OCI-M1 (cell line): ENCODE results near the gene PDPK1.
A peak's percentile ranks its signal among the peaks of the same experiment; 100 is the strongest.
"Not testable (repeated sequence)": the region's sequence is repeated elsewhere in the genome, so short reads cannot be mapped to it uniquely, and the experiment has no call there.

ENCODE experiments used
- DNase-seq: peaks from one replicate; lab custom pipeline; 2025; lab: John Stamatoyannopoulos, UW

Gene PDPK1

DNA sequence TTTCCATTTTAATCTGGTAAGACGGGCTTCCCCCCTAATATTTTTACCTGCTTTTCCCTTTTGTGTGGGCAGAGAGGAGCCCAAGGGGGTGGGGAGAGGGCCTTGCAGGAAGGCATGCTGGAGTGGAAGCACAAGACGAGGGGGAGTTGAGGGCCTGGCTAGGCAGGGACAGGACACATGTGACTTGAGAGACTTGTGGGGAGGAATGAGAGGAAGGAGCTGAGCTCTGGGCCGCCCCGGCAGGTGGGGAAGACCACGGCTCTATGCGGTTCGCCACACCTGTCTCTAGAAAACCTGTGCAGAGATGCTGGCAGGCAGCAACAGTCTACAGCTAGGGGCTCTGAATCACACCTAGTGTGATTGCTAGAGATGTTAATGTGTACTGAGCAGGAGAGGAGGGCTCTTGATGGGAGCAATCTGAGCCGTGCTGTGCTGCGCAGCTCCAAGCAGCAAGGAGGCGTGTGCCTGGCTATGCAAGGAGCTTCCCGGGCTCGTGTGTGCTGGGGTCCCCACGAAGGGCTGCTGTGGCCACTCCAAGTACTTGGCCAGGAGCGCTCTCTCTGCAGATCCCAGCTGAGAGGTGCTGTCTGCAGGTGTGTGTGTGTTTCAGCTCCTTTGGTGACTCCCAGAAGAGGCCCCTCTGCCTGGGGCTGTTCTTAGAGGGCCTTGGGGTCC is 50.2 kb downstream of the PDPK1 start:
- no peak for DNase-seq

DNA sequence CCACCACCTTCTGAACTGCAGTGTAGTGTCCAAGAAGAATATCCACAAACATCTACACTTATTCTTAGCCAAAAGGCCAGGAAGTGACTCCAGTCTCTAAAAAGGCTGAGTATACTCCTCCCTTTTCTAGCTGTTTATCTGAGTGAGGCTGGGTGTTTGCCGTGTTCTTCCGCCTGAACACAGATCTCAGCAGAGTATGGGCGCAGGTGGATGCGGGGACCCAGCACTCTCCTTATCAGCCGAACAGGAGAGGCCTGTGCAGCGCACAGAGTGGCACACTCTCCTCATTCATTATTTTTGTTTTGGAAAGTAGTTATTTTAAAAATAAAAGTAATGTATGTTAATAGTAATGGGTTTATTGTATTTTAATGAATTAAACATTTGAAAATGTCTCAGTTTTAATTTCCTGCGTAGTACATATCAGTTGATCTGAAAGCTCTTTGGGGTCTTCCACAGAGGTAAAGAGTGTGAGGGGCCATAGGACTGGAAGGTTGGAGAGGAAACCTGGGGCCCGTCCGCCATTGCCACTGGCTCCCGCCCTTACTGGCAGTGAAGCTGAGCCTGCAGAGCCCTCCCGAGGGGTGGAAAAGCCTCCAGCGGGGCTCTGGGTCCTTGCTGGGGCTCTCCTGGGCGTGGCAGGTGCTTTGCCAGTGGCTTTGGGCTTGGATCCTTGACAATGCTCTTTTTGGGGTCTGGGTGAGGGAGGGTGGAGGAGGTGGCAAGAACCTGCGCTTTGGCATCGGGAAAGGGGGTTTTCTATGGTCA is 53.8 kb downstream of the PDPK1 start:
- DNase-seq: no peak

DNA sequence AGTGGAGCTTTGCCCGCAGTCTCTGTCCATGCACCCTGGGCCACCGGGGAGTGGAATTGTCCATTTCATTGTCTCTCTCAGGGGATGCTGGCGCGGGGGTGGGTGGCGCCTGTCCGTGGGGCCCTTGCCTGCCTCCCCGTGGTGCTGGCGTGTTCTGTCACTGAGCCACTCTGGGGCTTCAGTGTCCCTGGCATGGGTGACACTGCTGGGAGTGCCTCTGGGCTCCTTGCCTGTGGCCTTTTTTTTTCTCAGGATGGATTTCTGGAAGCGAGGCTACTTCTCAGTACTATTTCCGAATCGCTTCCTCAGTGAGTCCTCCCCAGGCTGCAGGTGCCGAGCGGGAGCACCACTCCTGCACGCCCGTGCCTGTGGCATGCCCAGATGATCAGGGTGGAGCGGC is 55.0 kb downstream of the PDPK1 start:
- no peak for DNase-seq

DNA sequence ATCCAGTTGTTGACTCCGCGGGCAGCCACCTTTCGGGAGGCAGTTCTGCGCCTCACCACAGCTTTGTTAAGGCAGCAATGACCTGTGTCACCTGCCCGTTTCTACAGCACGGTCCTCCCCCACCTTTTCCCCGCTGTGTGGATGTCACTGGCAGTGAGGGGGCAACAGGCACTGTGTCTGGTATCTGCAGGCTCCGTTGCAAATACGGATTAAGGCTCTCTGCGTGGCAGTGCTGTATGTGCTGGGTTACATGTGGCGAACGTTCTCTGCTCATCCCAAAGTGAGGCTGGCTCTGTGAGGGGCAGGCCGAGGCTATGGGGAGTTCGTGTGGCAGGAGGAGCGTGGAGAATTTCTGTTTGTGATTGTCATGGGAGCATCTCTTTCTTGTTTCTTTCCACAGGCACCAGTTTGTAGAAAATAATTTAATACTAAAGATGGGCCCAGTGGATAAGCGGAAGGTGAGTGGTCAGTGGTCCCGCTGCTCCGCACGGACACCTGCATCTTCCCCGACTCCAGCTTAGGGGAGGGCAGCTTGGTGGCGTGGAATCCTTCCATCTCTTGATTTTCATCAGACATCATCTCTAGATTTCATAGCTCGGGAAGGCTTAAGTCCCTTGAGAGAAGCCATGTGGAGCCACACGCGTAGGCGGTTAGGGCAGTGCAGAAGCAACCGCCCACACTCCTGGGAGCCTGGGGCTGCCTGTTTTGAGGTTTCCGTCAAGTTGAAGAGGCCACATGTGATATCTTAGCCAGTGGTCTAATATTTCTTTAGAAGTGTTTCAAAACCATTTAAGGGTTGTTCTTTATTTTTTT is 57.8 kb downstream of the PDPK1 start:
- no peak for DNase-seq

DNA sequence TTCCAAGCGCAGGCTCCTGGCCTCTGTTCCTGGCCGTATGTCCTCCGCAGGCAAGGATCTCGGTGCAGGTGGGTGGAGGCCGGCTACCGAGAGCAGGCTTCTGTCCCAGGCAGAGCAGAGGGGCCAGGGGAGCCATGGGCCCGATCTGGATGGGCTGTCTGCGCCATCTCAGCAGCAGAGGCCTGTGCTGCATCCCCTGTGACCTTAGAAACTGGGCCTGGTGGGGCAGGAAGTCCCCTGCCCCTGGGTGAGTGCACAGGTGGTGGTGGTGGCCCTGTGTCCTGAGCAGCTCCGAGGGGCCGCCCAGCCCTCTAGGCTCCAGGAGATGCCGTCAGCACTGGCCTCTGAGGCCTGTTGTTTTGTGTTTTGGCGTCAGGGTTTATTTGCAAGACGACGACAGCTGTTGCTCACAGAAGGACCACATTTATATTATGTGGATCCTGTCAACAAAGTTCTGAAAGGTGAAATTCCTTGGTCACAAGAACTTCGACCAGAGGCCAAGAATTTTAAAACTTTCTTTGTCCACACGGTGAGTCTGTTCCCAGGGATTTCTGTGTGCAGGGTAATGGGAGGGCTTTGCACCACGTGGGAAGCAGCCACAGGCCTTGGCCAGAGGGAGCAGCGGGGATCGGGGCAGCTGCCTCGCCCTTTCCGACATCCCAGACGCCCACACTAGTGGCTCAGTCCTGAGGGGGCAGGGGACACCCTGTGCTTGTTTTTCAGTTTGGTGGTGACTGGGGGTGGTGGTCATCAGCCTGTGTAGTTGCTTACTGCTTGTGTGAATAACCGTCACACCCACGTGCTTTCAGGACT is 59.1 kb downstream of the PDPK1 start:
- no peak for DNase-seq

DNA sequence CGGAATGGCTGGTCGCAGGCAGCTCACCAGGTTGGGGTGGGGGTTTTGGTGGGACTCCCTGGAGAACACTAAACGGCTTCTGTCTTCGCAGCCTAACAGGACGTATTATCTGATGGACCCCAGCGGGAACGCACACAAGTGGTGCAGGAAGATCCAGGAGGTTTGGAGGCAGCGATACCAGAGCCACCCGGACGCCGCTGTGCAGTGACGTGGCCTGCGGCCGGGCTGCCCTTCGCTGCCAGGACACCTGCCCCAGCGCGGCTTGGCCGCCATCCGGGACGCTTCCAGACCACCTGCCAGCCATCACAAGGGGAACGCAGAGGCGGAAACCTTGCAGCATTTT is 59.7 kb downstream of the PDPK1 start:
- DNase-seq: no peak

DNA sequence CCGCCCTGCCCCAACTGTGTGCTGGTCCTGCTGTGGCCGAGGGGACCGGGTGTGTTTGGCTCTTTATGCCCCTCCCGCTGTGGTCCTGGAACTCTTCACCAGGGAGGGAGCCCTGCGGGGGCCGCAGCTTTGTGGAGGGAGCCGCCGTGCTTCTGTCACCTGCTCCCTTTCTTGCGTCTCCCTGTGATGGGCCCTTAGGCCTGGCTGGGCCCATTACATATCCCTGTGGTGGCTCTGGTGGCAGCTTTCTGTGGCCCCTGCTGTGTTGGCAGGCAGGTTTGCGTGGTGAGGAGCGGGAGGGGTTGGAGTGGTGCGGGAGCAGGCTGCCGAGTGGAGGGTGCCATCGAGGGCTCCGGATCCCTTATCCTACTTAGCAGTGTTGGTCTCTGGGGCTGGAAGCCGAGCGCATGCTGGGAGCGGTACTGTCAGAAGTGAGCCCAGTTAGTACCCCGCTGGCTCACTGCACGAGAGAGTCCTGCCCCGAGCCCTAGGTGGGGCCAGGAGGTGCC is 60.4 kb downstream of the PDPK1 start:
- no peak for DNase-seq

DNA sequence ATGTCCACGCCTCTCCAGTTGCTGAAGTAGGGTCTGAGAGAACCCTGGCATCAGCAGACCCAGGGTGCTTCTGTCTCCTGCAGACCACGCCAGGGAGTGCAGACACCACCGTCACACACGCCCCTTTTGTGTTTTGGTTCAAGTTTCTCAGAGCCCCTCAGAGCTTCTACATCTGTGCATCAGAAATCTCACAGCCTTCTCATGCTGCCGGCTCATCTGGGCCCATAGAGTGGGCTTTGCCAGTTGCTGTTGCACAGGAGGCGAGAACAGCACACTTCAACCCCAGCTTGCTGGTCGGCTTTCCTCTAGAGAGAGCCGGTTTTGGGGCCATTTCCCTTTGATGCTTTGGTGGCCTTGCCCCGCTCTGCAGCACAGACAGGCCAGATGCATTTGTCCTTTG is 60.9 kb downstream of the PDPK1 start:
- DNase-seq: no peak

DNA sequence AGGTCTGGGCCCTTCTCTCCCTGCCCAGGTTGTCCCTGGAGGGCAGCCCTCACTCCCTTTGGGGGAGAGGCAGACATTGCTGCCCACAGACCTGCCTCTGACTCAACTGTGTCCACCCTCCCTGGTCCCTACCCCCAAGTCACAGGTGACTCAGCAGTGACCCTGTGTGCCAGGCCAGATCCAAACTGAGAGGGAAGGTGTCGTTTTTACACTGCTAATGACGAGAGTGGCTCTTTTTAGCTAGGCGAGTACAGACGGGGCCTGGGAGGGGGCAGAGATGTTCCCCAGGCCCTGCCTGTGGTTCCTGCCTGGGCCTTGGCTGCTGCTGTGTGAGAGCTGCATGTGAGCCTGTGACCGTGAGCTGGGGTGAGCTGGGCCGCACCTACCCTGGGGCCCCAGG is 61.3 kb downstream of the PDPK1 start:
- not testable (repeated sequence) for DNase-seq

DNA sequence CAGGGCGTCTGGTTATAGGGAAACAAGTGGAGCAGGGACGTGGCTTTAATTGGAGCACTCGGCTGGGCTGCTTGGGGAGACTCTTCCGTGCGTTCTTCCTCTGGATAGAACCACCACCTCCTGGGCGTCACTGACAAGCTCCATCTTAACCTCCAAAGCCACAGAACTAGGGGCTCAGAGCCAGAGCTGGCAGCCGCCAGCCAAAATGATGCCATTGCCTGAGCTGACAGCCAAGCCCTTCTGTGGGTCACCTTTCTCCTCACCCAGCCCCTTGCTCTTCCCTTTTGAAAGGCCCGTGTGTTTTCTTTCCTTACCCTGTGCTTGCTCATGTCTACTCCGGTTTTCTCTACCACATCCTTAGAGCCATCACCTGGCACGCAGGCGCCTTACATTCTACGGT is 62.0 kb downstream of the PDPK1 start:
- not testable (repeated sequence) for DNase-seq

DNA sequence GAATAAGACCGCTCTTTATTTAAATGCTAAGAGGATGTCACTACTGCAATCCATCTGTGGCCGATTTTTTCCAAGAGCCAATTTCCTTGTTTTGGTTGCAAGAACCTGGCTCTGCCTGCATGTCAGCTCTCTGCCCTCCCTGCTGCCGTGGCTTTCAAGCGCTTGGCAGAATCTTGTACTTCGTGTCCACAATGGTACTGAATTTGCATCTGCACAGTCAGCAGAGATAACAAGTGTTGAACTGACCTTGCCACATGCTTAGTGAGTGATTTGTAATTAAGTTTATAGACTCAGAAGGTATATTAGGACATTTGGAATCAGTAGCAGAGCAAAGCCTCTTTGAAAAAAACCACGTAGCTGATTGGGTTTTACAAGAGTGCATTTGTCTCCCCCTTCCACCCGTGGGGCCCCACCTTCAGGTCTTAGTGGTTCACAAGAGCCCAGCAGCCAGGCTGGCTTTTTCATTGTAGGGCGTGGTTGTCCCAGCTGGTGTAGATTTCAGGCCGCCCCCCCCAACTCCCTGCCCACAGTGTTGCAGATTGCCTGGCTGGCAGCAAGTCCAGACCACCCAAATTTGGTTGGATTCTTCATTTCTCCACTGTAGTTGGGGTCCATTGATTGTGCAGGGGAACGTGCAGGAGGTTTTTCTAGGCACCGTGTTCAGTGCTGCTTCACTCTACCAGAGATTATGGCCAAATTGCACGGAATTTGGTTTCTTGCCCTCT is 63.6 kb downstream of the PDPK1 start:
- not testable (repeated sequence) for DNase-seq

DNA sequence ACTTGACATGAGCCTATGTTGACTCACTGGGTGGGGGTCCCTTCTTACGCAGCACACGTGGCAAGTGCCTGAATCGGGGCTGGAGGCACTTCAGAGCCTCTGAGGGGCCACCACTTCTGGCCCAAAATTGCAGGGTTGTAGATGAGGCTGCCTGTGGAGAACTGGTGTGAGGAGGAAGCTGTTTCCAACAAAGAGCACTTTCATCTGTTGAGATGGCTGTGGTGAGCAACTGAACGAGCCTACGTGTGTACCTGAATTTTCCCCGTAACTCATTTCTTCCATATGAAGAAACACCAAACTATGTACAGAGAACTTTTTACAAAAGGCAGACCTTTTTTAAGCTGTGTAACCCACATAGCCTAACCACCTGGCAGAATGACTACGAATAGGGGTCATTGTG is 64.4 kb downstream of the PDPK1 start:
- not testable (repeated sequence) for DNase-seq

DNA sequence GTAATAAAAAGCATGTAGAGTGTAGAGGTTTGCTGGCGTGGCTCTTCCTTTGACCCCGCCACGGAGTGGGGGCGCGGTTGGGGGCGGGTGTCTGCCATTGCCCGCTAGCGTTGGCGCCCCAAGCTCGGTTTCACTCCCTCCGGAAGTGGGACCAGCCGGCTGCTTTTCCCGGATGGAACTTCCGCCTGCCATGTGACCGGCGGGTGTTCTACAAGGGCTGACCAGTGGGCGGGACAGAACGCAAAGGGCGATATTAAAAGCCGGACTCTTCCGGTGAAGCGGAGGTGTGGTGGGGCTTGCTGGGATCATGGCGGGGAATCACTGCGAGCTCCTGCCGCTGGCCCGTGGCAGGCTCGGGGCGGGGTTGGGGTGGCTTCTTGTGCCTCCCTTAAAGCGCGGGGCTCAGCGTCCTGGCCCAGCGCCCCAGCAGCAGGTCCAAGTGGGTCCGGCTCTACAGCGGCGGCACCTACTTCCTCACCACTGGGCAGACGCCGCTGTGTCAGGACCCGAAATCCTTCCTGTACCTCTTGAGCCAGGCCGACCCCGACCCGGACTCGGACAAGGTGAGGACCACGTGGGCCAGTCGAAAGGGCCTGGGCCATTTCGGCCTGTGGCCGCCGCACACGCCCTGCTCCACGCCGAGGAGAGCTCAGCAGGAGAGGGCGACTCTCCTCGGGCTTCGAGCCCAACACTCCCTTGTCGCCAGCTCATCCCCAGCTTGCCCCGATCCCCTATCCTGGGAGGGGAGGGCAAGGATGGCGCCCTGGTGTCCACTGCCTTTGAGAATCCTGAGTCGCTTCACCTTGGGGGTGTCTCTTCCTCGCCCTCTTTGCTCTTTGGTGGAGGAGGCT is 65.6 kb downstream of the PDPK1 start:
- peak; percentile 98 for DNase-seq

DNA sequence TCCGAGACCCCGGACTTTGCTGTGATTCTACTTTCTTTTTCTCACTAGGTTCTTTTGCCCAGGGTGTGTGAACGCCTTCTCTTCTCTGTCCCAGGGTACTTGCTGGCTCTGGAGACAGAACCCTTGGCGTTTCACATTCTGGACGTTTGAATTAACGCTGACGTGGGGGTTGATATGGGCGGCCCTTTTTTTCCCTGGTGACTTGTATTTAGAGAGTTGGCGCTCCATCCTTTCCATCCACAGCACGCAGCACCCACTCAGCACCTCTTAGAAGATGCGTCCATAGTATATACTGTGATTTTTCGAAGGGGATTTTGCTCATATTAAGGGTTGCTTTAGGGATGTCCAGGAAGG is 66.2 kb downstream of the PDPK1 start:
- DNase-seq: not testable (repeated sequence)

DNA sequence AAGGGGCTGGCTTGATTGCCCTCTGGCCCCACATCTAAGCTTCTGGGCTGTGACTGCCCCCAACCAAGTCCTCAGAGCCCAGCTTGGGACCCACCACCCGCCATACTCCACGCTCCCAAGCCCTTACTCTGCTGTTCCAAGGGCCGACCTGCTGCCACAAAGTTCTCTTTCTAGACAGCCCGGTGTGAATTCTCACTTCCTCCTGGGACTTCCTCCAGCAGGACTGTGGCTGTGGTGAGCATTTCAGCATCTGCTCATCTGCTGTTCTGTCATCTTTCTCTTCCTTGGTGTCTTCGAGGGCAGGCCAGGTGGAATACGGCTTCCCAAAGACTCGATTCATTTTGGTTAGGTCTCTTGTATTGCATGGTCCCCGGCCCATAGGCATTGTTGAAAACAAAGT is 69.0 kb downstream of the PDPK1 start:
- DNase-seq: not testable (repeated sequence)

DNA sequence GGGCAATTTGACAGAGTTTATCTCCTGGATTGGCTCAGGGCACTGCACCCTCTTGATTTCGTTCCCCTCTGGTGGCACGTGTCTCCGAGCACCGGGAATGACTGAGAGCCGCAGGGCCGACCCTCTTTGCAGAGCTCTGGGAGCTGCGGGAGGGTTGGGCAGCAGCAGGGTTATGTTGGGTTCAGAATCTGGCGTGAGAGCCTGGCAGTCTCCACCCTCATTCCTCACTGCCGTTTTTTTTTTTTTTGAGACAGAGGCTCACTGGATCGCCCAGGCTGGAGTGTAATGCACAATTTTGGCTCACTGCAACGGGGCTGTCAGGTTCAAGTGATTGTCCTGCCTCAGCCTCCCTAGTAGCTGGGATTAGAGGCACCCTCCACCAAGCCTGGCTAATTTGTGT is 71.5 kb downstream of the PDPK1 start:
- not testable (repeated sequence) for DNase-seq

DNA sequence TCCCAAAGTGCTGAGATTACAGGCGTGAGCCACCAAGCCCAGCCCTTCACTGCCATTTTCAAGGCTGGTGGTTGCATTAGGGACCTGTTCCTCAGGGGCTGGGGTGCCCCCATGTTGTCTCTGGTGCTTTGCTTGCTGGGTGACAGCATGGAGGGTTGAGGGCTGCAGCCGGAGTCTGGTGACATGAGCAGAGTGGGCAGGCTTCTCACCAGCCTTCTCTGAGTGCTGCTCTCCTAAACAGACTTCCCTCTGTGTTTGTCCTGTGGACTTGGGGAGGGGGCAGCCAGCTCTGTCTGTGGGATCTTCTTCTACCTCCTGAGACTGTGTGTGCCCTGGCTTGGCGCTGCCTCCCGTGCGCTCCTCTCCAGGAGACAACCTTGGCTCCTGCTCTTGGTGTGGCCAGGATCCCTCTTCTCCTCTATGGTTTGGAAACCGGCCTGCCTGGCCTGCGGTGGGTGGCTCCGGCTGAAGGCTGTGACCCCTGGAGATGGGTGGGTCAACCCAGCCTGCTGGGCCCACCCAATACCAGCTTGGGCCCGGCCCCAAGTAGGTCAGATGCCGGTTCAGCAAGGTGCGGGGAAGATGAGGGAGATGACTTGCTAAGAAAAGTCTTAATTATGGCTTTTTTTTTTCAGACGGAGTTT is 72.1 kb downstream of the PDPK1 start:
- DNase-seq: no peak

DNA sequence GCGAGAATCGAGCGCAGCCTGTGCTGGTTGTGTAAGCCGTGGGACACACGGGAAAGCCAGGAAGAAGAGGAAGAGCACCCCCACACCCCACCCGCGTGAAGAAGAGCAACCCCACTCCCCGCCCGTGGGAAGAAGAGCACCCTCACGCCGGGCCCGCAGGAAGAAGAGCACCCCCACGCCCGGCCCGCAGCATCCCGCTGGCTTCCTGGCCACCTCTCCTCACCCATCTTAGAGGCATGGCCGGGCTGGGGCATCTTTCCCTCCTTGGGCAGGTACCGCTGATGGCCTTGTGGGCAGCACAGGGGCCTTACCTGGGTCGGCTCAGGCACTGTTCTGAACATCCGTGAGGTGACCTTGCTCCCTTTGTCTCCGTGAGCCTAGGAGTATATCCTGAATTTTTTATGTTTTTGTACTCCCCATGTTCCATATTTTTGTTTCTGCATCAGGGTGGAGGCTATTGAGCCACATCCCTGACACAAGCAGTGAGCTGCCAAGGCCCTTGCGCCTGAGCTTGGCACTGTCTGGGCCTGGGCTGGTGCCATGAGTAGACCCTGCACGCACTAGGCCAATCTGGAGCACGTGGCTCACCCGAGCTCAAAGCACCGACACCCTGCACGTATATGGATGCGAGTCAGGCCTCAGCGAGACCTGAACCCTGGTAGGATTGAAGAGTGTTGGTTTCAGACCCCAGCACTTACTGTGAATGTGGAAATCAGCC is 73.1 kb downstream of the PDPK1 start:
- DNase-seq: no peak

DNA sequence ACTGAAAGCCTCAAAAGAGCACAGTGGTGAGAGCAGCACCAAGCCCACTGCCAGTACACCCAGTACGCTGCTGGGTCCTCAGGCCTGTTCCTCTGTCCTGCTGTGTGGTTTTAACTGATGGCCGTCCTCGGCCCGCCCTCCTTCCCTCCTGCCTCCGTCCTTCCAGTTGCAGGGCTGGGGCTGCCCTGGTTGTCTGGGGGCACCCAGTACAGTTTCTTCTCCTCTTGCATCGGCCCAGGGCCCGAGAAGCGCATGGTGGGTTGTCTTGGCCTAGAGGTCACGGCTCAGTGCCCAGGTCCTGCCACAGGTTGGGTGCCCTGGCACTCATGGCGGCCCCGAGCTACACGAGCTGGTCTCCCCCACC is 73.7 kb downstream of the PDPK1 start:
- no peak for DNase-seq
